ENCODE measurements around the gene ARHGAP18. TPM values are rescaled to one million over a fixed set of nuclear protein-coding genes. Genes with fewer than 3 reads are reported as not detected.
A peak's percentile ranks its signal among the peaks of the same experiment; 100 is the strongest.

The ARHGAP18 gene
- total RNA-seq, 3 donors from 2014 or later (not counting 1 experiment from before 2014, with no cell fraction given): 11.5 to 12.5 (median 11.8) TPM

DNA sequence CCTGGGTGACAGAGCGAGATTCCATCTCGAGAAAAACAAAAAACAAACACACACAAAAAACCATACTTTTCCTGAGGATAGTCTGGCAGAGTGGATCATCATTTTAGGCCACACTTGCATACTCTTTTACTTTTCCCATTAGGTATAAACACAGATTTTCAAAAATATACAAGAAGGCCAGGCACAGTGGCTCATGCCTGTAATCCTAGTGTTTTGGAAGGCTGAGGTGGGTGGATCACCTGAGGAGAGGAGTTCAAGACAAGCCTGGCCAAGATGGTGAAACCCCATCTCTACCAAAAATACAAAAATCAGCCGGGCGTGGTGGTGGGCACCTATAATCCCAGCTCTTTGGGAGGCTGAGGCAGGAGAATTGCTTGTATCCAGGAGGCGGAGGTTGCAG, 85.5 kb downstream of the ARHGAP18 start:
- WGBS (ENCODE audit: insufficient coverage): 100% methylated on average over 4 of the region's 5 CpGs
- H3K27me3 Mint-ChIP-seq (ENCODE audit: low read depth in 2 of 2): no peaks in the 10 kb centered on the region
- H3K4me3 ChIP-seq (ENCODE audit: low read length): no peak overlapping the region
- DNase-seq: no peak
- no peaks in the 10 kb centered on the region for H3K4me1 Mint-ChIP-seq
- TF ChIP-seq, protein P1, sequence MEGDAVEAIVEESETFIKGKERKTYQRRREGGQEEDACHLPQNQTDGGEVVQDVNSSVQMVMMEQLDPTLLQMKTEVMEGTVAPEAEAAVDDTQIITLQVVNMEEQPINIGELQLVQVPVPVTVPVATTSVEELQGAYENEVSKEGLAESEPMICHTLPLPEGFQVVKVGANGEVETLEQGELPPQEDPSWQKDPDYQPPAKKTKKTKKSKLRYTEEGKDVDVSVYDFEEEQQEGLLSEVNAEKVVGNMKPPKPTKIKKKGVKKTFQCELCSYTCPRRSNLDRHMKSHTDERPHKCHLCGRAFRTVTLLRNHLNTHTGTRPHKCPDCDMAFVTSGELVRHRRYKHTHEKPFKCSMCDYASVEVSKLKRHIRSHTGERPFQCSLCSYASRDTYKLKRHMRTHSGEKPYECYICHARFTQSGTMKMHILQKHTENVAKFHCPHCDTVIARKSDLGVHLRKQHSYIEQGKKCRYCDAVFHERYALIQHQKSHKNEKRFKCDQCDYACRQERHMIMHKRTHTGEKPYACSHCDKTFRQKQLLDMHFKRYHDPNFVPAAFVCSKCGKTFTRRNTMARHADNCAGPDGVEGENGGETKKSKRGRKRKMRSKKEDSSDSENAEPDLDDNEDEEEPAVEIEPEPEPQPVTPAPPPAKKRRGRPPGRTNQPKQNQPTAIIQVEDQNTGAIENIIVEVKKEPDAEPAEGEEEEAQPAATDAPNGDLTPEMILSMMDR (IDR thresholded peaks at IDR 0.05): no peak
- intact Hi-C loops (cut with micrococcal nuclease): loop anchor here (5.0 kb wide), 1 partner anchor 108 kb away; no protein-coding TSS in a partner anchor
- no peaks in the 10 kb centered on the region for H3K36me3 Mint-ChIP-seq
- no peak for ATAC-seq
- H3K36me3 ChIP-seq (ENCODE audit: control insufficient read depth, insufficient read depth, low read length): no peaks in the 10 kb centered on the region
- H3K9me3 Mint-ChIP-seq: no peaks in the 10 kb centered on the region
- H3K9me3 ChIP-seq (ENCODE audit: control insufficient read depth, insufficient read depth, low read length): no peaks in the 10 kb centered on the region
- no peak overlapping the region for H3K27ac ChIP-seq (ENCODE audit: low read length)
- H3K27ac Mint-ChIP-seq: no peak overlapping the region
- H3K4me1 ChIP-seq (ENCODE audit: control insufficient read depth, insufficient read depth, low read length): no peaks in the 10 kb centered on the region
- no peaks in the 10 kb centered on the region for H3K27me3 ChIP-seq (ENCODE audit: control insufficient read depth, insufficient read depth, low read length)
- no peak overlapping the region for H3K4me3 Mint-ChIP-seq

DNA sequence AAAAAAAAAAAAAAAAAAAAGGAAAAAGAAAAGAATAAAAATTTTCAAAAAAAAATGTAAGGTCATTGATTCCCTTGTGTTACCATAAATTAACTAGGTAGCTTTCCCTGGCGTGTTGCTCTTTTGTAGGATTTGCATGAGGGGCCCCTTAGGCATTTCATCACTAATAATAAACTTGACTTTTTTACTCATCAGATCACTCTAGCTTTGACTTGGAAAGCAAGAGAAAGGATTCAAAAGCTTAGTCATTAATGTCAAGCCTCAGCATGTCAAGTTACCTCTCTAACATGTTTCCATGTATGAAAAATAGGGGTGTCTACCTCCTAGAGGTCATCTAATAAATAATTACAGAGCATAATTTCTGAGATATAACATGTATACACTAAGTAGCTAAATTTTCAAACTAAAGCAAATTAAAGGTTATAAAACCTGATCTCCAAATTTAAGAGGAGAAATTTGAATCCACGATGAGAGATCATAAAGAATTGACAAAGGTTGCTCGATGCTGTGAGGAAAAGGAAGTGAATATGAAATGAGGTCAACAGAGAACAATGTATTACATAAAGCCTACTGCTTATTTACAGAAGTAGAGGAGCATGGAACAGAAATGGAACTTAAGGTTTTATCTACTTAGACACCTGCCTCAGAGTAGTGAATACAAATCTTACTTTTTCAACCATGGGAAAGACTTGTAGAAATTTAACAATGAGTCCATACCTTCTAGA, 86.8 kb downstream of the ARHGAP18 start:
- 73% methylated on average over 1 of the region's 3 CpGs for WGBS (ENCODE audit: insufficient coverage)
- Histone ChIP-seq H3K27me3 (ENCODE audit: control insufficient read depth, insufficient read depth, low read length) (no peaks in the 10 kb centered on the region), H3K27ac (ENCODE audit: low read length) (no peak overlapping the region), H3K4me1 (ENCODE audit: control insufficient read depth, insufficient read depth, low read length) (no peaks in the 10 kb centered on the region), H3K4me3 (ENCODE audit: low read length) (no peak overlapping the region), H3K9me3 (ENCODE audit: control insufficient read depth, insufficient read depth, low read length) (no peaks in the 10 kb centered on the region), H3K36me3 (ENCODE audit: control insufficient read depth, insufficient read depth, low read length) (no peaks in the 10 kb centered on the region)
- DNase-seq (no peak), ATAC-seq (no peak)
- Mint-ChIP-seq H3K27ac (no peak overlapping the region), H3K4me3 (no peak overlapping the region), H3K9me3 (no peaks in the 10 kb centered on the region), H3K27me3 (ENCODE audit: low read depth in 2 of 2) (no peaks in the 10 kb centered on the region), H3K36me3 (no peaks in the 10 kb centered on the region), H3K4me1 (peaks cover 0 to 4% of the 10 kb centered on the region in 2 donors)
- intact Hi-C loops (cut with micrococcal nuclease): loop anchor here (5.0 kb wide), 1 partner anchor 109 kb away; no protein-coding TSS in a partner anchor
- TF ChIP-seq, protein P1 (IDR thresholded peaks at IDR 0.05): no peak

DNA sequence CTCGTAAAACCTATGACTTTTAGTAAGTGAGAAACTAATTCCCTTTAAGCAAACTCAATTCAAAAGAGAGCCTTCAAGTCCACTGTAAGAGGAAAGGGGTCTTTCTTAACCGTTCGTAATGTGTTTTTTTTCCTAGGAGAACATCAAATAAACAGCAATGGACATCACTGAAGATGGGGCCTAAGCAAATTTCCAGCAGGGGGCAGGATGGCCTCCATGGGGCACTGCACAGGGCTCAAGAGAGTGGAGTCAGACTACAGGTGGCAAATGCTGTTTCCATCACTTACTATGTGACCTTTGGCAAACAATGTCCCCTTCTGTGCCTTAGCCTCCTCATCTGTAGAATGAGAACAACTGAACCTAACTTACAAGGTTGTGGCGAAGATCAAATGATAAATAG, 88.7 kb downstream of the ARHGAP18 start:
- Mint-ChIP-seq H3K27me3 (ENCODE audit: low read depth in 2 of 2) (no peaks in the 10 kb centered on the region), H3K4me3 (no peak overlapping the region), H3K27ac (no peak overlapping the region), H3K36me3 (no peaks in the 10 kb centered on the region), H3K9me3 (no peaks in the 10 kb centered on the region), H3K4me1 (peaks cover 0 to 4% of the 10 kb centered on the region in 2 donors)
- Histone ChIP-seq H3K4me3 (ENCODE audit: low read length) (no peak overlapping the region), H3K36me3 (ENCODE audit: control insufficient read depth, insufficient read depth, low read length) (peaks cover 2% of the 10 kb centered on the region), H3K27ac (ENCODE audit: low read length) (no peak overlapping the region), H3K4me1 (ENCODE audit: control insufficient read depth, insufficient read depth, low read length) (no peaks in the 10 kb centered on the region), H3K9me3 (ENCODE audit: control insufficient read depth, insufficient read depth, low read length) (no peaks in the 10 kb centered on the region), H3K27me3 (ENCODE audit: control insufficient read depth, insufficient read depth, low read length) (no peaks in the 10 kb centered on the region)
- DNase-seq (peak in 1 of 2 donors; percentile 62), ATAC-seq (peak; percentile 48 to 70 (median 64))
- WGBS (ENCODE audit: insufficient coverage): 93% methylated on average over 2 of the region's 4 CpGs
- TF ChIP-seq, protein P1 (IDR thresholded peaks at IDR 0.05): peak; percentile 33
- intact Hi-C loops (cut with micrococcal nuclease): loop anchor here (2.0 to 5.0 kb wide), 2 partner anchors 111 to 128 kb away; no protein-coding TSS in a partner anchor
